SK-N-SH treated with all-trans-retinoic acid at 6 μM for 48 hours (cell line): ENCODE data around the gene TMEM184A.

Experiments used
- ATAC-seq: fragments of 200-7000 bp; cut with Tn5 transposase; 3 replicates; pipeline ENCODE4 v1.9.1; 2020; ENCODE audit warnings: mild to moderate bottlenecking, moderate library complexity
- ARNTL ChIP-seq: fragments of 450-650 bp; formaldehyde crosslinking; IDR thresholded peaks from 2 replicates; pipeline ENCODE4 v1.5.0; 2020; ENCODE audit warnings: low read depth, mild to moderate bottlenecking, moderate library complexity, borderline replicate concordance
- BACH2 ChIP-seq: fragments of 250-450 bp; sonication (Bioruptor Pico); IDR thresholded peaks from 2 replicates; pipeline ENCODE4 v1.9.0; 2021; ENCODE audit warnings: mild to moderate bottlenecking, borderline replicate concordance
- CSDC2 ChIP-seq: fragments of 250-450 bp; sonication (Bioruptor Pico); IDR thresholded peaks from 2 replicates; pipeline ENCODE4 v1.5.0; 2020; ENCODE audit warnings: mild to moderate bottlenecking, moderate library complexity
- CSRNP3 ChIP-seq: fragments of 250-450 bp; sonication (Bioruptor Pico); IDR thresholded peaks from 2 replicates; pipeline ENCODE4 v1.5.1; 2021; ENCODE audit warnings: mild to moderate bottlenecking, moderate library complexity
- GLIS3 ChIP-seq: fragments of 250-450 bp; sonication (Bioruptor Pico); IDR thresholded peaks from 2 replicates; pipeline ENCODE4 v1.5.0; 2020; ENCODE audit warnings: mild to moderate bottlenecking, moderate library complexity
- ISL1 ChIP-seq: fragments of 250-450 bp; sonication (Bioruptor Pico); IDR thresholded peaks from 2 replicates; pipeline ENCODE4 v2.1.2; 2022; ENCODE audit warnings: mild to moderate bottlenecking, moderate library complexity
- OSR1 ChIP-seq: fragments of 250-450 bp; sonication (Bioruptor Pico); IDR thresholded peaks from 2 replicates; pipeline ENCODE4 v1.8.0; 2022; ENCODE audit warnings: moderate library complexity, mild to moderate bottlenecking, inconsistent platforms
- PPARA ChIP-seq: fragments of 250-450 bp; sonication (Bioruptor Pico); IDR thresholded peaks from 2 replicates; pipeline ENCODE4 v1.5.0; 2020; ENCODE audit warnings: mild to moderate bottlenecking, borderline replicate concordance
- RARB ChIP-seq: fragments of 250-450 bp; sonication (Bioruptor Pico); IDR thresholded peaks from 2 replicates; pipeline ENCODE4 v1.8.0; 2021; ENCODE audit warnings: mild to moderate bottlenecking, moderate library complexity
- SNAI2 ChIP-seq: fragments of 250-450 bp; sonication (Bioruptor Pico); IDR thresholded peaks from 2 replicates; pipeline ENCODE4 v1.5.0; 2020; ENCODE audit warnings: mild to moderate bottlenecking, moderate library complexity
- TCF4 ChIP-seq: fragments of 250-450 bp; sonication (Bioruptor Pico); IDR thresholded peaks from 2 replicates; pipeline ENCODE4 v1.8.0; 2021; ENCODE audit warnings: mild to moderate bottlenecking, moderate library complexity, borderline replicate concordance
- TOX ChIP-seq: fragments of 250-450 bp; sonication (Bioruptor Pico); IDR thresholded peaks from 2 replicates; pipeline ENCODE4 v1.8.0; 2021; ENCODE audit warnings: mild to moderate bottlenecking, moderate library complexity, borderline replicate concordance
- ZC3H10 ChIP-seq: fragments of 250-450 bp; sonication (Bioruptor Pico); IDR thresholded peaks from 2 replicates; pipeline ENCODE4 v1.5.1; 2021; ENCODE audit warnings: mild to moderate bottlenecking, moderate library complexity
- ZFP3 ChIP-seq: fragments of 250-450 bp; sonication (Bioruptor Pico); IDR thresholded peaks from 2 replicates; pipeline ENCODE4 v1.5.0; 2020; ENCODE audit warnings: mild to moderate bottlenecking, moderate library complexity
- ZFP30 ChIP-seq: fragments of 450-650 bp; formaldehyde crosslinking; IDR thresholded peaks from 2 replicates; pipeline ENCODE4 v1.5.0; 2022; ENCODE audit warnings: mild to moderate bottlenecking, moderate library complexity
- ZNF565 ChIP-seq: fragments of 450-650 bp; formaldehyde crosslinking; conservative IDR thresholded peaks from 2 replicates; pipeline ENCODE4 v1.5.0; 2020; ENCODE audit warnings: low read depth, mild to moderate bottlenecking, moderate library complexity
- ZNF70 ChIP-seq: fragments of 450-650 bp; formaldehyde crosslinking; IDR thresholded peaks from 2 replicates; pipeline ENCODE4 v1.5.0; 2020; ENCODE audit warnings: mild to moderate bottlenecking, moderate library complexity
- ZNF8 ChIP-seq: fragments of 450-650 bp; formaldehyde crosslinking; IDR thresholded peaks from 2 replicates; pipeline ENCODE4 v1.5.0; 2020; ENCODE audit warnings: mild to moderate bottlenecking, moderate library complexity
- TF ChIP-seq, protein P1 (sequence below): fragments of 250-450 bp; sonication (Bioruptor Pico); IDR thresholded peaks from 2 replicates; pipeline ENCODE4 v1.5.1; 2020; ENCODE audit warnings: low read depth, mild to moderate bottlenecking, moderate library complexity
- TF ChIP-seq, protein P2 (sequence below): fragments of 250-450 bp; sonication (Bioruptor Pico); IDR thresholded peaks from 2 replicates; pipeline ENCODE4 v1.8.0; 2021; ENCODE audit warnings: low read depth, mild to moderate bottlenecking, moderate library complexity, borderline replicate concordance
- TF ChIP-seq, protein P3 (sequence below): fragments of 250-450 bp; sonication (Bioruptor Pico); IDR thresholded peaks from 2 replicates; pipeline ENCODE4 v1.8.0; 2020; ENCODE audit warnings: mild to moderate bottlenecking, moderate library complexity, borderline replicate concordance
- TF ChIP-seq, protein P4 (sequence below): fragments of 250-450 bp; sonication (Bioruptor Pico); IDR thresholded peaks from 2 replicates; pipeline ENCODE4 v1.5.0; 2020; ENCODE audit warnings: mild to moderate bottlenecking, moderate library complexity

The TMEM184A gene

GRCh38 chr7:1496531-1497292, 59.3 kb downstream of the TMEM184A start:
- TF ChIP-seq PPARA (CRISPR knock-in tag) (no peak), ZNF8 (no peak), ZFP30 (CRISPR knock-in tag) (no peak), ZNF70 (CRISPR knock-in tag) (no peak), GLIS3 (CRISPR knock-in tag) (no peak), ZC3H10 (CRISPR knock-in tag) (no peak), CSRNP3 (no peak)
- TF ChIP-seq, protein P1, sequence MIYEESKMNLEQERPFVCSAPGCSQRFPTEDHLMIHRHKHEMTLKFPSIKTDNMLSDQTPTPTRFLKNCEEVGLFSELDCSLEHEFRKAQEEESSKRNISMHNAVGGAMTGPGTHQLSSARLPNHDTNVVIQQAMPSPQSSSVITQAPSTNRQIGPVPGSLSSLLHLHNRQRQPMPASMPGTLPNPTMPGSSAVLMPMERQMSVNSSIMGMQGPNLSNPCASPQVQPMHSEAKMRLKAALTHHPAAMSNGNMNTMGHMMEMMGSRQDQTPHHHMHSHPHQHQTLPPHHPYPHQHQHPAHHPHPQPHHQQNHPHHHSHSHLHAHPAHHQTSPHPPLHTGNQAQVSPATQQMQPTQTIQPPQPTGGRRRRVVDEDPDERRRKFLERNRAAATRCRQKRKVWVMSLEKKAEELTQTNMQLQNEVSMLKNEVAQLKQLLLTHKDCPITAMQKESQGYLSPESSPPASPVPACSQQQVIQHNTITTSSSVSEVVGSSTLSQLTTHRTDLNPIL (CRISPR knock-in tag) = no peak

DNA sequence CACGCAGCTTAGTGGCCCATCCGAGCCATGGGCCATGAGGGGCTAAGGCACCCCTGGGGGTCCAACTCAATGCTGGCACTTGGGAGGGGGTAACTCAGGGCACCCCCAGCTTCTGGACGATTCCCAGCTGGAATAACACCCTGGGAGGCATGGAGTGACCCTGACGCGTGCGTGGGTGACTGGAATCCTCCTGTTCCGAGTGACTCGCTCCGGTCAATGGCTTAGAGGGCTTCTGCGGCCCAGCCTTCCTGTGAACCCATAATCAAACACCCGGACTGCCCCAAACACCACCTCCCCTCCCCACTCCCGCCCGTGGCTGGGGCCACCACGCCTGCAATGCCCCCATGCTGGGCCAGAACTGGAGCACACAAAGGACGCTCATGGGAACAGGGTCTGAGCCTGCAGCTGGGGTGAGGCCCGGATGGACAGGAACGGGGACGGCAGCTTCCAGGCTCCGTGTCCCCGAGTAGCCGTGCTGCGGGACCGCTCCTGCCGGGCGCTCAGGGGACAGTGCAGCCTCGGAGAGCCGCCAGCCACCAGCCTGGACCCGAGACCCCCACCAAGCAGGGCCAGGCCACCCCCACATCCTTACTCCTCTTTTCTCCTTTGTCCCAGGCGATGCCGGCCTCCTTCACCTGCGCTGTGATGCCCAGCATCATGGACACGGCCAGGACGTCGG, 60.3 kb downstream of the TMEM184A start:
- no peak for TF ChIP-seq GLIS3 (CRISPR knock-in tag)
- no peak for TF ChIP-seq ZC3H10 (CRISPR knock-in tag)
- TF ChIP-seq, protein P2, sequence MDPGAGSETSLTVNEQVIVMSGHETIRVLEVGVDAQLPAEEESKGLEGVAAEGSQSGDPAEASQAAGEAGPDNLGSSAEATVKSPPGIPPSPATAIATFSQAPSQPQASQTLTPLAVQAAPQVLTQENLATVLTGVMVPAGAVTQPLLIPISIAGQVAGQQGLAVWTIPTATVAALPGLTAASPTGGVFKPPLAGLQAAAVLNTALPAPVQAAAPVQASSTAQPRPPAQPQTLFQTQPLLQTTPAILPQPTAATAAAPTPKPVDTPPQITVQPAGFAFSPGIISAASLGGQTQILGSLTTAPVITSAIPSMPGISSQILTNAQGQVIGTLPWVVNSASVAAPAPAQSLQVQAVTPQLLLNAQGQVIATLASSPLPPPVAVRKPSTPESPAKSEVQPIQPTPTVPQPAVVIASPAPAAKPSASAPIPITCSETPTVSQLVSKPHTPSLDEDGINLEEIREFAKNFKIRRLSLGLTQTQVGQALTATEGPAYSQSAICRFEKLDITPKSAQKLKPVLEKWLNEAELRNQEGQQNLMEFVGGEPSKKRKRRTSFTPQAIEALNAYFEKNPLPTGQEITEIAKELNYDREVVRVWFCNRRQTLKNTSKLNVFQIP (CRISPR knock-in tag) = no peak
- TF ChIP-seq ZNF565 (CRISPR knock-in tag) = no peak
- ATAC-seq = no peak

More at GRCh38 chr7:1496531-1497292, 59.3 kb downstream of the TMEM184A start:
- ATAC-seq = no peak

- no peak; the same call in 2 of the 3 replicates for ATAC-seq
Measured at GRCh38 chr7:1494866-1495563, 61.0 kb downstream of the TMEM184A start.

More at GRCh38 chr7:1494866-1495563, 61.0 kb downstream of the TMEM184A start:
- no peak for TF ChIP-seq ZNF565 (CRISPR knock-in tag)
- no peak for TF ChIP-seq CSDC2 (CRISPR knock-in tag)
- TF ChIP-seq TOX (CRISPR knock-in tag) = no peak
- TF ChIP-seq TCF4 (CRISPR knock-in tag) = no peak
- no peak for TF ChIP-seq RARB
- no peak for TF ChIP-seq SNAI2 (CRISPR knock-in tag)
- no peak for TF ChIP-seq ZFP3
- no peak for TF ChIP-seq ARNTL
- no peak for TF ChIP-seq CSRNP3
- TF ChIP-seq, protein P3, sequence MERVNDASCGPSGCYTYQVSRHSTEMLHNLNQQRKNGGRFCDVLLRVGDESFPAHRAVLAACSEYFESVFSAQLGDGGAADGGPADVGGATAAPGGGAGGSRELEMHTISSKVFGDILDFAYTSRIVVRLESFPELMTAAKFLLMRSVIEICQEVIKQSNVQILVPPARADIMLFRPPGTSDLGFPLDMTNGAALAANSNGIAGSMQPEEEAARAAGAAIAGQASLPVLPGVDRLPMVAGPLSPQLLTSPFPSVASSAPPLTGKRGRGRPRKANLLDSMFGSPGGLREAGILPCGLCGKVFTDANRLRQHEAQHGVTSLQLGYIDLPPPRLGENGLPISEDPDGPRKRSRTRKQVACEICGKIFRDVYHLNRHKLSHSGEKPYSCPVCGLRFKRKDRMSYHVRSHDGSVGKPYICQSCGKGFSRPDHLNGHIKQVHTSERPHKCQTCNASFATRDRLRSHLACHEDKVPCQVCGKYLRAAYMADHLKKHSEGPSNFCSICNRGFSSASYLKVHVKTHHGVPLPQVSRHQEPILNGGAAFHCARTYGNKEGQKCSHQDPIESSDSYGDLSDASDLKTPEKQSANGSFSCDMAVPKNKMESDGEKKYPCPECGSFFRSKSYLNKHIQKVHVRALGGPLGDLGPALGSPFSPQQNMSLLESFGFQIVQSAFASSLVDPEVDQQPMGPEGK (CRISPR knock-in tag) = no peak
- TF ChIP-seq, protein P4, sequence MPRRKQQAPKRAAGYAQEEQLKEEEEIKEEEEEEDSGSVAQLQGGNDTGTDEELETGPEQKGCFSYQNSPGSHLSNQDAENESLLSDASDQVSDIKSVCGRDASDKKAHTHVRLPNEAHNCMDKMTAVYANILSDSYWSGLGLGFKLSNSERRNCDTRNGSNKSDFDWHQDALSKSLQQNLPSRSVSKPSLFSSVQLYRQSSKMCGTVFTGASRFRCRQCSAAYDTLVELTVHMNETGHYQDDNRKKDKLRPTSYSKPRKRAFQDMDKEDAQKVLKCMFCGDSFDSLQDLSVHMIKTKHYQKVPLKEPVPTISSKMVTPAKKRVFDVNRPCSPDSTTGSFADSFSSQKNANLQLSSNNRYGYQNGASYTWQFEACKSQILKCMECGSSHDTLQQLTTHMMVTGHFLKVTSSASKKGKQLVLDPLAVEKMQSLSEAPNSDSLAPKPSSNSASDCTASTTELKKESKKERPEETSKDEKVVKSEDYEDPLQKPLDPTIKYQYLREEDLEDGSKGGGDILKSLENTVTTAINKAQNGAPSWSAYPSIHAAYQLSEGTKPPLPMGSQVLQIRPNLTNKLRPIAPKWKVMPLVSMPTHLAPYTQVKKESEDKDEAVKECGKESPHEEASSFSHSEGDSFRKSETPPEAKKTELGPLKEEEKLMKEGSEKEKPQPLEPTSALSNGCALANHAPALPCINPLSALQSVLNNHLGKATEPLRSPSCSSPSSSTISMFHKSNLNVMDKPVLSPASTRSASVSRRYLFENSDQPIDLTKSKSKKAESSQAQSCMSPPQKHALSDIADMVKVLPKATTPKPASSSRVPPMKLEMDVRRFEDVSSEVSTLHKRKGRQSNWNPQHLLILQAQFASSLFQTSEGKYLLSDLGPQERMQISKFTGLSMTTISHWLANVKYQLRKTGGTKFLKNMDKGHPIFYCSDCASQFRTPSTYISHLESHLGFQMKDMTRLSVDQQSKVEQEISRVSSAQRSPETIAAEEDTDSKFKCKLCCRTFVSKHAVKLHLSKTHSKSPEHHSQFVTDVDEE (CRISPR knock-in tag) = no peak
- no peak for TF ChIP-seq ZNF8
- TF ChIP-seq, protein P1 (CRISPR knock-in tag) = no peak
- no peak for TF ChIP-seq ISL1 (CRISPR knock-in tag)
- TF ChIP-seq OSR1 (CRISPR knock-in tag) = no peak
- no peak for TF ChIP-seq ZNF70 (CRISPR knock-in tag)
- no peak for TF ChIP-seq ZC3H10 (CRISPR knock-in tag)
- no peak for TF ChIP-seq BACH2
- TF ChIP-seq PPARA (CRISPR knock-in tag) = no peak
- TF ChIP-seq, all 23 proteins: peak for 0
